Suppressor macrophage (primary cell): ENCODE data around the gene PLGLB2.
"Not testable (repeated sequence)": the region's sequence is repeated elsewhere in the genome, so short reads cannot be mapped to it uniquely, and the experiment has no call there.

Experiments used
- DNase-seq, 4 experiments: peaks; one replicate each; pipeline ENCODE4 v3.0.0-alpha.2; 2020 to 2022
- total RNA-seq, 17 experiments: gene quantifications; one replicate each; lab custom pipeline; 2026; ENCODE audit warnings: mixed read lengths in 6 of 17, inconsistent platforms in 3 of 17; lab: John Stamatoyannopoulos, UW

PLGLB2 gene
- 0 to 0.15 (median 0.03) reads per million in 17 experiments for total RNA-seq

DNA sequence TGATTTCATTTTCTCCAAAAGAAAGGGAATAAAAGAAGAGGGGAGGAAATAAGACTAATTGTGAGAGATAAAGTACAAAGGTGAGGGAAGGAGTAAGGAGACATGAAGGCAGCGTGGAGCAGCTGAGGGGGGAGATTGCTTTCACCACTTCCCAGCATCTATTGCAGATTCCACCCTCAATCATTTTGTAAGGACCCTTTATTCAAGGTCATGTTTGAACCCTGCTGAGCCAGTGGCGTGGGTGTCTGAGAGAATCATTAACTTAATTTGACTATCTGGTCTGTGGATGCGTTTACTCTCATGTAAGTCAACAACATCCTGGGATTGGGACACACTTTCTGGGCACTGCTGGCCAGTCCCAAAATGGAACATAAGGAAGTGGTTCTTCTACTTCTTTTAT is at the start of gene PLGLB2:
Gene PLGLB2 (plus strand): TSS at position 297 of the 400 bp plus-strand sequence. CDS start 67 bp downstream, at position 364.
- not testable (repeated sequence) for DNase-seq

DNA sequence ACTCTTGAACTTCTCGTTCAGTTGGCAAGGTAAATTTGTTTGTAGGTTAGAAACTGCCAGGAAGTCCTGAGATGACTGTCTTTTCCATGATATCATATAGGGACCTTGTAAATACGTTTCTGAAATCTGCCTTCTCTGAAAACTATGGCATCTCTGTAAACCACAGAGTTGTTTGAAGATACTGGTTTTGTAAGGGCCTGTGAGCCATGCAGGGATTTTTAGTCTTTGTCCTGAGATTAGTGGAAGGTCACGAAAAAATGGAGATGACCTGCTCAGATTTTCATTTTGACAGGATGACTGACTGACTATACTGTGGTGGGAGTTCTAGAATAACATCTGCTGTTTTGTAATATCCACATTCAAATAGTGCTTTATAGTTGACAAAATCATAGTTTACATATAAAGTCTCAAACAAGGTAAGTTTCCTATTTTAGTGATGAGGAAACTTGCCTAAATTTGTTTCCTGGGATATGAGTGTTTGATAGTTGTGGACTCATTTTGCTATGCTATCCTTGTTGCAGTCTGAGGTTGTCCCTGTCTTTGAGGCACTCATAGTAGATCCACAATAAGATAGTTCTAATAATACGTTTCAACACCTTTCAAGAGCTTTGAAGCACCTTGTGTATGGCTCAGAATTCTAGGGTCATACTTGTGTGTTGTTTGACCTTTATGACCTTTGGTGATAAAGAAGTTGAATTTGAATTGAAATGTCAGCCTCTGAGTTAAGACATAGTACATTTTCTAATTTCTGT is 43.1 kb upstream of the PLGLB2 start:
- DNase-seq, result not testable (repeated sequence)

DNA sequence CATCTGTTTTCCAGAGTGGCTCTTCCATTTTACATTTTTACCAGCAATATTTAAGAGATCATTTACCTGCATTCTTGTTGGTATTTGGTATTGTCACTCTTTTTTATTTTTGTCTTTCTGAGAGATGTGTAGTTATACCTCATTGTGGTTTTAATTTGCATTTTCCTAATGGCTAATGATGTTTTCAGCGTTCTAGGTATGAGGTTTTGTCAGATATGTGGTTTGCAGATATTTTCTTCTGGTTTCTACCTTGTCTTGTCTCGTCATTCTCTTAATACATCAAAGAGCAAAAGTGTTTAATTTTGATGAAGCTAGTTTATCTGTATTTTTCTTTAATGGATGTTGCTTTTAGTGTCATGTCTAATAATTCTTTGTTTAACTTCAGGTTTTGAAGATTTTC is 39.5 kb upstream of the PLGLB2 start:
- DNase-seq, result not testable (repeated sequence)

DNA sequence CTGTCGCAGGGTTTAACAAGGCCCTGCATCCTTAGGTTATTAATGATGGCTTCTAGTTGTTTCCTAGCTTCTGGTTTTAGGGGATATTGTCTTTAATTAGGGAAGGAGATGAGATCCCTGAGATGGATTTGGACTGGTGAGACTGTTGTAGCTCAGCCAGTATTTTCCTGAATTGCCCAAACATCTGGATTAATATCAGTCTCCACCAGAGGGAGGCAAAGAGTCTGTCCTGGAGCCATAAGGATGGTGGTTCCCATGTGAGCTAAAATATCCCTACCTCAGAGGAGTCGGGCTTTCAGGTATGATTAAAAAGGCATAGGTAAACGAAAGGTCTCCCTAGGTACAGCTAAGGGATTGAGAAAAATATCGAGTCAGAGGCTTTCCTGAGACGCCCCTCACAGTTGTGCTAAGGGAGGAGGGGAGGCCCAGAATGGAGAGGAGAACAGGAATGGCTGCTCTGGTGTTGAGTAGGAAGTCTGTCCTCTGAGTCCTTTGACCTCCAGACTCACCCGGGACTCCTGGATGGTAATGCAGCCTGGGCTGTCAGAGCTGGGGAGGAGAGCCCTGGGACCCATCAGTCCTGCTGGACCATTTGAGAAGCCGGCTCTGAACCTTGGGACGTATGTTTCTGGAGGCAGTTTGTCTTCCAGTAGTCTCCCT is 19.8 kb upstream of the PLGLB2 start:
- DNase-seq, result not testable (repeated sequence)

DNA sequence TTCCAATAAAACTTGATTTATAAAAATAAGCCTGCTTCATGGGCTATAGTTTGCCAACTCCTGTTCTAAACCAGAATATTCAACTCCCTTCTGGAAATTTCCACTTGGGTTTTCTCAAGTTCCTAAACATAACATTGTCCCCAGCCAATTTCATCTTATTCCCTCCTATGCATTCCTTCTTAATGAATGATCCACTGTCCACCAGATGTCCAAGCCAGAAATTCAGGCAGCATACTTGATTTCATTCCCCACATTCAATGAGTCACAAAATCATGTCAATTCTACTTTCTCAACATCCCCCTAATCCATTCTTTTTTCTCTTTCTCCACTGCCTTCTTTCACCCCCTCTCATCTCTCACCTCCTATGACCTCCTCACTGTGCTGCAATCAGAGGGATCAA is 7.0 kb upstream of the PLGLB2 start:
- not testable (repeated sequence) for DNase-seq

DNA sequence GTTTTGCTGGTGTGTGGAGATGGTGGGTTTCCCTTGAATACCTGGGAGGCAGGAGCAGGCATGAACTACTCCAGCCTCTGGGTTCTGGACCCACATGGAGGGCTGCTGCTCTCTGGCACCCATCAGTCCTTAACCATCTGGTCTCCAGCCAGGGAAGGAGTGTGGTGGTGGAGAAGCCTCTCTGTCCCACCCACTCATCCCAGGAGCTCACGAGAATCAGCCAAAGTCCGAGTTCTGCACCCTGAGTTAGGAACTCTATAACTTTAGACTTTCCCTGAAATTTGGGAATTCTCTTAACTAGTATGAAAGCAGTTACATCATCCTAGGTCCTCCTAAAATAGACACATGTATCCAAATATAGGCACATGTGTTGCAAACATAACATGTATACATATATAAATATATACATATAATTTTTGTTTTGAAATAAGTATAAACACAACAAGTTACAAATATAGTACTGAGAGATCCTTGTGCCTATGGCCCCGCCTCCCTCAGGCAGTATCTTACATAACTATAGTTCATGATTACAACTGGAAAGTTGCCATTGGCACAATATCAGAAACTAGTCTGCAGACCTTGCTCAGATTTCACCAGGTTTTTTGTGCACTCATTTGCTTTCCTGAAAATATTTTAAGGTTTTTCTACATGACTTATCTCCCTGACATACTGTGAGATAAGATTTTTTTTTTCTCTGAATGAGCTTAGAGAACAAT is 5.3 kb upstream of the PLGLB2 start:
- not testable (repeated sequence) for DNase-seq

DNA sequence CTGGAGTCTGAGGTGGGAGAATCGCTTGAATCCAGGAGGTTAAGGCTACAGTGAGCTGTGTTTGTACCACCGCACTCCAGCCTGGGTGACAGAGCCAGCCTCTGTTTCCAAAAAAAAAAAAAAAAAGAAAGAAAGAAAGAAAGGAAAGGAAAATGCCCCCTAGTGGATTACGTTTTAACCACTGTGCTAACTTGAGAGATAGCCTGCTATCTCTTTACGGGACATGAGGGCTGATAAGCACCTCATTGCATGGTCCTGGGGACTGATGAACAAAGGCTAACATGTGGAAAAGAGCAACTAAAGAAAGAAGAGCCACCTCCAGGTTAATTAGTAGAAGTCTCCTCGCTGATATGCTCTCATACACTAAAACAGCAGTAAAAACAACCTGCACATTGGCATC is 4.2 kb upstream of the PLGLB2 start:
- not testable (repeated sequence) for DNase-seq

DNA sequence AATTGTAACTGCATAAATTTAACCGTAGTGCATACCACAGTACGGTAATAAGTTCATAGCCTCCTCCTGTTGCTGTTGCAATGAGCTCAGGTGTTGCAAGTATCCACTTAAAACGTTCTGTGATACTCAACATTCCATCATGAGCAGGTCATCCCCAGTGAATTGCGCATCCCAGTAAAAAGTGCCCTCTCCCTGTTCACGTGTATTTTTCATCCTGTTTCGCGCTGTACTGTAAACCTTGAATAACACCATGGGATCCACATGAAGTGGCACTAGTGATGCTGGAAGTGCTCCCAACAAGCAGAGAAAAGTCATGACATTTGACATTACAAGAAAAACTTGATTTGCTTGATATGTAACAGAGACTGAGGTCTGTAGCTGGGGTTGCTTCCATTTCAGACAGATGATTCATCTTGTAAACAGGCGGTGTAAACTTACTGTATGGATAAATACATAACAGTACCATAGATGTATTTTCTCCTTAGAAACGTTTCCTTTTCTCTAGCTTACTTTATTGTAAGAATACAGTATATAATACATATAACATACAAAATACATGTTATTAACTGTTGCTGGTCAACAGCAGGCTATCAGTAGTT is 2.4 kb upstream of the PLGLB2 start:
- not testable (repeated sequence) for DNase-seq

DNA sequence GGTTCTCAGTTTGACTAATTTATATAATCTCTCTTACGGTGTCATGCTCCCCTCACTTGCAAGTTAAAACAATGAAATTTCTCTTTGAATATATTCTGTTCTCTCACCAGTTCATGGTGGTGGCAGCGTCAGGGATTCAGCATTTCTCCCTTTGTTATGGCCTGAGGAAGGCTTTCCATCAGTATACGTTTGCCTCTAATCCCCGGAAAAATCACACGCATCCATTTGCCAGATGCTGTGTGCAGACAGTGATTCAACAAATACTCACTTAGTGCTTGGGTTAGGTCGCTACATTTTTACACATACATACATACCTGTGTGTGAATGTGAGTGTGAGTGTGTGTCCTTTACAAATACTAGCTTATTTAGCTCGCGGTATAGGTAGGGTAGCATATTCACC is 637 bp downstream of the PLGLB2 start:
- not testable (repeated sequence) for DNase-seq

DNA sequence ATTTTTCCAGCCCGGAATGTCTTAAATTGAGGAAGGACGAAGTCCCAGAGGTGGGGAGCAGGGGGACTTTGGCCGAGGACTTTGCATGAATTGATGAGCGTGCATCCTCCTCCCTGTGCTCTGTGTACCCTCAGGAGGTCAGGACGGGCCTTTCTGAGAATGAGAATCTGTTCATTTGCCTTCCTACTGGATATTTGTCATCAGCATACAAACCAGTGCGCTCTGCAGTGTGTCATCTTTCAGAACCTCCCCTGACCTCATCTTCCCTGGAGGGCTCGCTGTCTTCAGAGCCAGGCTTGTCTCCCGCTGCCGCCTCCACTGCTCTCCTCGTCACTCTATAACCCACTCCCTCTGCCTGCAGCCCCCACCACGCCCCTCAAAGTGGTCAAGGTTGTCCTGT is 2.7 kb downstream of the PLGLB2 start:
- DNase-seq, result not testable (repeated sequence)

DNA sequence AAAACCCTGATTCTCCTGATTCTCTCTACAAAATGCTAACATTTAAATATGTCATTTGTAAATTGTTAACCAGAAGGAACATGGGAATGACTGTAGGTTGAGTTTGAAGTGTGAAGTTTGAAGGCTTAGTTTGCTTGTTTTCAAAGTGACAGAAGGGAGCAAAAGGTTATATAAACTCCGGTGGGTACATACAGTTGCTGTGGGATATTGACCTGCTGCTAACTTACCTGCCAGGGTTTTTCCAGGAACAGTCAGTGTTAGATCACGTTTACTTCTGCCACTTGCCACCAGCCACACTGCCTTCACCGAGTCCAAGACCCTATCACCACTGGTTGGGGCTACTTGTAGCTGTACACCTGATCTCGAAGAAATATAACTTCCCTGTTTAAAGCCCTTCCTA is 6.9 kb downstream of the PLGLB2 start:
- not testable (repeated sequence) for DNase-seq
